Neural progenitor cell (in vitro differentiated cells): Measurements from ENCODE around the gene C11orf54.

ENCODE experiments used
- EZH2 ChIP-seq: fragments of 200-600 bp; sonication (generic); IDR thresholded peaks from 2 replicates; pipeline ENCODE4 v1.6.1; 2017; ENCODE audit warnings: antibody characterized with exemption, mild to moderate bottlenecking, moderate library complexity
- TF ChIP-seq, protein P1 (sequence below): fragments of 200-600 bp; sonication (generic); IDR thresholded peaks from 2 replicates; pipeline ENCODE4 v1.5.1; 2017; ENCODE audit warnings: antibody characterized with exemption, mild to moderate bottlenecking

- TF ChIP-seq, protein P1, sequence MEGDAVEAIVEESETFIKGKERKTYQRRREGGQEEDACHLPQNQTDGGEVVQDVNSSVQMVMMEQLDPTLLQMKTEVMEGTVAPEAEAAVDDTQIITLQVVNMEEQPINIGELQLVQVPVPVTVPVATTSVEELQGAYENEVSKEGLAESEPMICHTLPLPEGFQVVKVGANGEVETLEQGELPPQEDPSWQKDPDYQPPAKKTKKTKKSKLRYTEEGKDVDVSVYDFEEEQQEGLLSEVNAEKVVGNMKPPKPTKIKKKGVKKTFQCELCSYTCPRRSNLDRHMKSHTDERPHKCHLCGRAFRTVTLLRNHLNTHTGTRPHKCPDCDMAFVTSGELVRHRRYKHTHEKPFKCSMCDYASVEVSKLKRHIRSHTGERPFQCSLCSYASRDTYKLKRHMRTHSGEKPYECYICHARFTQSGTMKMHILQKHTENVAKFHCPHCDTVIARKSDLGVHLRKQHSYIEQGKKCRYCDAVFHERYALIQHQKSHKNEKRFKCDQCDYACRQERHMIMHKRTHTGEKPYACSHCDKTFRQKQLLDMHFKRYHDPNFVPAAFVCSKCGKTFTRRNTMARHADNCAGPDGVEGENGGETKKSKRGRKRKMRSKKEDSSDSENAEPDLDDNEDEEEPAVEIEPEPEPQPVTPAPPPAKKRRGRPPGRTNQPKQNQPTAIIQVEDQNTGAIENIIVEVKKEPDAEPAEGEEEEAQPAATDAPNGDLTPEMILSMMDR: no peak
- no peak for TF ChIP-seq EZH2
These were observed 25.0 kb downstream of the C11orf54 start for GRCh38 chr11:93766504-93766903.
